NCI-H1092 treated with DMSO at 0.1 percent for 48 hours (cell line): ENCODE data around the gene UQCRH.
"Not testable (repeated sequence)": the region's sequence is repeated elsewhere in the genome, so short reads cannot be mapped to it uniquely, and the experiment has no call there.

Source experiments
- DNase-seq: peaks from one replicate; lab custom pipeline; 2025; lab: John Stamatoyannopoulos, UW

UQCRH gene

DNA sequence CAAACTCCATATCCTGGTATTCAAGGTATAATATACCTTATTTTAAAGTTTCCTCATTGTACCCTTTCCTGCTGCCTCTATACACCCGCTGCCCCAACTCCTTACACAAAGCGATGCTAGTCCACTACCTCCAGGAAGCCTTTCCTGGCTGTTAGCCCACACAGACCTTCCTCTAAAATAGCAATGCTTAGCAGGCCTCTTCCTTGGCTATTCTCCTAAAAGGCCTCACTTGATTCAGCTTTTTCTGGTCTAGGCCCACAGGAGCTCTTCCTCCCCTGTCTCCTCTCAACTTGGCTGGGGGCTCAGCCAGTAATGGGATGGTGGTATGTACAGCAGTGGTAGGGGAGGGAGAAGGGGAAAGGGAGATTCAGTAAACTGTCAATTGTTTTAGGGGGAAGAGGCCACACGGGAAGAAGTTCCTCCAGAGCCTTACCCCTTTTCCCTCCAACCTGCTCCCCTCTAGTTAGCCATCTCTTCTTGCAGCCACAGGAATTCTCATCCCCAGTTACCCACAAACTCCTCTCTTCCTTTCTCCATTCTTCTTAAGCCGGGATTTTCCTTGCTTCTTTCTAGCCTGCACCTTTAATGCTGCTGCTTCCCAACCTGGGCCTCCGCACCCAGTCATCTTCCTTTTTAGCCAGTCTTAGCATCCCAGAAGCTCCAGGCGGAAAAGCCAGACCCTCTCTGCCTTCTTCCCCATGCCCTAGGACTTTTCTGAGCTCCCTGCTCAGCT, 2.7 kb upstream of the UQCRH start:
- no peak for DNase-seq

DNA sequence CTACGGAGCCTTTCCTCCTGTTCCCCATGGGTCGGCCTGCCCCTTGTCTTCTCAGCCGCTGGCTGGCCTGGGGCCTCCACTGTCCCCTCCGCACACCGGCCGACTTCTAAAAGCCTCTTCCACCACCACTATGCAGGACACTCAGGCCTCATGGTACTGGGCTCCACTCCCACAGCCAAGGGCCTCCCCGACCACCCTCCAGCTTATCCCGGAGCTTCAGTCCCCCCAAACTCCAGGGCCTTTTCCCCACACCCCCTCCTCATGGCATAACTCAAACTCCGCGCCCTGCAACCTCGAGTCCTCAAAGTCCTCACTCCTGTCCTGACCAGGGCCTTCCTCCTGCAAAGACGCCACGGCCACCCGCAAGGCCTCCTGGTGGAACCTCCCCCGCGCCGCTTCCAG, 2.1 kb upstream of the UQCRH start:
- no peak for DNase-seq

DNA sequence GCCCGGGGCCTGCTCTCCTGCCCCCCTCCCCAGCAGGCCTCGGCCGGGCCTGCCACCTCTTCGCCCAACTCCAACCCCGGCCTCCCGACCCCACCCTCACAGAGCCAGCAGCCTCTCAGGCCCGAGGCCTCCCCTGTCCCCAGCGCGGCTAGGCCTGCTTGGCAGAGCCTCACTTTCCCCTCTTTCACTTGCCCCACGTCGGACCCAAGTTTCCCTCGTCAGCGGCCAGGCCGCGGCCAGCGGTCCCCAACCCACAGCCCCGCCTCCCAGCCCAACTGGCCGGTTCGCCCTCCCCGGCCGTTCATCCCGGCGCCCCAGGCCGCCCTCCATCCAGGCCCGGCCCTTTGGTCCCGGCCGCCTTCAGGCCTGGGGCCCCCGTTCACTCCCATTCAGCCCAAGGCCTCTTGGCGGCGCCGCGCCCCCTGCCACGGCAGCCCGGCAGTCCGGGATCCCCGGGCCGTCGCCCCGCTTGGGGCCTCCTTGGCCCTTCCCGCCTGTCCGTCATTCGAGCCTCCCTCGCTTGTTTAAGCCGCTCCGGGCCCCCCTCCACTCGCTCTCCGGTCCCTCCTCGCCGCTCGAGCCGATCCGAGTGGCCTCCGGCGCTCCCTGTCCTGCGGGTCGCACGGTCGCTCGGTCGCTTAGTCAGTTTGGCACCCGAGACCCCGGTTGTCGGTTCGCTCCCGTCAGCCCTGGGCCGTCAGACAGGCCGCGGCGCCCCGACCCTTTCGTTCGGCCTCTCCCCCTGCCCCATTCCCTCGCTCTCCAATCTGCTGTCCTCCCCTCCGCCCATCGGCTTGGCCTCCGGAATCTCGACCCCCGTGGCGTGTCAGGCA, 1.5 kb upstream of the UQCRH start:
- DNase-seq, result no peak

DNA sequence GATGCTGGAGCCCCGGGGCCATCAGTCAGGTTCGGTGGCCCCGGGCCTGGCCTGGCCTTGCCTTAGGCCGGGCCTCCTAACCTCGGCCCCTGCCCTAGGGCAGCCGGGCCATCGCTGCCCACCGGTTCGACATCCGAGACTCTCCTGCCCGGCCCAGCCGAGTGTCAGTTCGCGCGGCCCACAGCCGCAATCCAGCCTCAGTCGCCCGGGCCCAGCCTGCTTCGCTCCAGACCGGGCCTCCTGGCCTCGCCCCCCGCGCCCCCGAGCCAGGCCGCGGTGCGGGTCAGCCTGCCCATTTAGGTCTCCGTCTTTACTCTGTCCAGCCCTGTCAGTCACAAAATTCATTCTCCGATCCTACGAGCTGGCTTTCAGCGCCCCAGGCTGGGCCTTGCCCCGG, 859 bp upstream of the UQCRH start:
- DNase-seq, result no peak

DNA sequence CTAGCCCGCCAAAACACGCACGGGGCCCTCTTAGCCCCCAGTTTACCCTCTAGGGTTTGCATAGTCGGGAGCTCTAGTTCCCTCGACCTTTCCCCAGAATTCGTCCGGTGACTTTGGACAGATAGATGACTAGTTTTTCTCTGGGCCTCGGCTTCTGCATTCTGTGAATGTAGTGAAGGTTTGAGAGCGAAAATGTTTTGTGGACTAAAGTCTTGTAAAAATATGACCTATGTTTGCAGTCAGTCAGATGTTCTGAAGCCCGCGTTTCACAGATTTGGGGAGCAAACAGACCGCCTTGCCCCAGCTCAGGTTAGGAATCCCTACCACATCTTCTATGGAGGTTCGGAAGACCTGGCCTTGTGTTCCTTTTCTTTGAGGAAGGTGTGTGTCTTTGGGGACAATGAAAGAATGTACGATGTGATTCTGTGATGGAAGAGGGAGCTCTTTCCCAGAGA, 401 bp downstream of the UQCRH start:
- no peak for DNase-seq

DNA sequence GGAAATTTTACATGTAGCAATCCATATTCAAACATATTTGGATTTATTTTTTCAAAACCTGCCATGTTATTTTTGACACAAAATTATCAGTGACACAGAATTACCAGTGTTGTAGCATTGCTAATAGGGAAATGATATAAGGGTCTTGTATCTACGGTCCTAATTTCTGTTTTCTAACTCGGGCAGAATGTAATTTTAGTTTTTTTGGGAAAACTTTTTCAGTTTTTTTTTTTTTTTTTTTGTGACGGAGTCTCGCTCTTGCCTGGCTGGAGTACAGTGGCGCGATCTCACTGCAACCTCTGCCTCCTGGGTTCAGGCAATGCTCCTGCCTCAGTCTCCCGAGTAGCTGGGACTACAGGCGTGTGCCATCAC, 2.6 kb downstream of the UQCRH start:
- DNase-seq, result no peak

DNA sequence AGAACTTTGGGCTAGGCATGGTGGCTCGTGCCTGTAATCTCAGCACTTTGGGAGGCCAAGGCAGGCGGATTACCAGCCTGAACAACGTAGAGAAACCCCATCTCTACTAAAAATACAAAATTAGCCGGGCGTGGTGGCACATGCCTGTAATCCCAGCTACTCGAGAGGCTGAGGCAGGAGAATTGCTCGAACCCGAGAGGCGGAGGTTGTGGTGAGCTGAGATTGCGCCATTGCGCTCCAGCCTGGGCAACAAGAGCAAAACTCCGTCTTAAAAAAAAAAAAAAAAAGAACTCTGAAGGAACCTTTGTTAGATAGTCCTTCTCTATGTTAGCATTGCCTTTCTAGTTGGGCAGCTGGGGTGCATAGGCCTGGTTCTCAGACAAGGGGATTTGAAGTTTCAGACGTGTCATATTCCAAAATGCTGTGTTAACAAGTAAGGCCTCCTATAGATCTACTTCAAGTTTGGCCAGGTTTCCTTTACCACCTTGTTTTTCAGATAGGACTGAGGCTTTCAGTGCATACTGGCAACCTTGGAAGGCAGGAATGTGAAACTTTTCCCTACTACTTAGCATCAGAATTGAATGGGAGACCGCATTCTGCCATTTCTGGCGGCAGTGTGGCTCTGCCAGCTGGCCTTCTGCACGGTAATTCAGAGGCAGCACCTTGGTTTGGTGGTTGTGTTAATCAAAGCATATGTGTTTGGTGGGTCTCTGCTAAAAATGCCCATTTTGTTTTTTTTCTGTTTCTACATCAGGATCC, 6.1 kb downstream of the UQCRH start:
- DNase-seq, result no peak

DNA sequence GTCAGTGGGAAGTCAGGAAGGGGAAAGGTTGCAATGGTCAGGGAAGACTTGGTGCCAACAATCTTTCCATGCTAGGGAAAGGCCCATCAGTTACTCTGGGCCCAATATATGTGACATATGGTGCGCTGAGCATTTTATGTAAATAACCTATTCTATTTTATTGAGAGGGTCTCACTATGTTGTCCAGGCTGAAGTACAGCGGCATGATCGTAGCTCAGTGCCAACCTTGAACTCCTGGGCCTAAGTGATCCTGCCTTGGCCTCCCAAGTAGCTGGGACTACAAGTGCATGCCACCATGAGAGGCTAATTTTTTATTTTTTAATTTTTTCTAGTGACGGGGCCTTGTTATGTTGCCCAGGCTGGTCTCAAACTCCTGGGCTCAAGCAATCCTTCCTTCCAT, 6.8 kb downstream of the UQCRH start:
- DNase-seq, result no peak

DNA sequence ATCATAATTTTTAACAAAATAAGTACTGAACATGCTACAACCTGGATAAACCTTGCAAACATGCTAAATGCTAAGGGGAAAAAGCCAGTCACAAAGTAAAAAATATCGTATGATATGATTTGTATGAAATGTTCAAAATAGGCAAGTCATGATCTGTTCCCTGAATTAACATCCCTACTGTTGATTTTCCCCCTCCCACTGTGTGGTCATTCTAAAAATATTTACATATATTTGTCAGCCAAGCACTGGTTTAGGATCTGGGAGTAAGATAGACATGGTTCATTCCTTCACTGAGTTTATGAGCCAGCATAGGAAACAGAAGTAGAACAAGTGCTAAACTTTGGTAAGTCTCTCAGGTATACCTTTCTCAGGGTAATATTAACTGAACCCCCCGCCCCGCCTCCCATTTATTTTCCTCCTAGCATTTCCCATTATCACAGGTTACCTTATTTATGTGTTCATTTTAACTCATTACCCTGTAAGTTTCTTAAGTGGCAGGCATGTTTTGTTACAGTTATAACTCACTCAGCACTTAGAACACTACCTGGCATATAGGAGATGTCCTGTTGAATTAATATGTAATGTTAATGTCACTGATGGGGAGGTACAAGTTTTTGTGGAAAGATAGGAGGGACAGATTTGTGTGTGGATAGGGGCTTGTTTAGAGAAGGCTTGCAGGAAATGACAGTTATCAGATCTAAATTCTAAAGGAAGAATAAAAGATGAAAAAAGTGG, 12.3 kb downstream of the UQCRH start:
- no peak for DNase-seq

DNA sequence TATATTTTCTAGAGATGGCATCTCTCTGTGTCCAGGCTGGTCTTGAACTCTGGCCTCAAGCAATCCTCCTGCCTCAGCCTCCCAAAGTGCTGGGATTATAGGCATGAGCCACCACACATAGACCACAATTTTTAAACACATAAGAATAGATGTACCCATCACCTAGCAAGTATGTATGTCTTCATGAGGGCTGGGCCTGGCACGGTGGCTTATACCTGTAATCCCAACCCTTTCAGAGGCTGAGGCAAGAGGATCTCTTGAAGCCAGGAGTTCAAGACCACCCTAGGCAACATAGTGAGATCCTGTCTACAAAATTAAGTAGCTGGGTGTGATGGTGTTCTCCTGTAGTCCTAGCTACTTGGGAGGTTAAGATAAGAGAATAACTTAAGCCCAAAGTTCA, 13.8 kb downstream of the UQCRH start:
- no peak for DNase-seq

DNA sequence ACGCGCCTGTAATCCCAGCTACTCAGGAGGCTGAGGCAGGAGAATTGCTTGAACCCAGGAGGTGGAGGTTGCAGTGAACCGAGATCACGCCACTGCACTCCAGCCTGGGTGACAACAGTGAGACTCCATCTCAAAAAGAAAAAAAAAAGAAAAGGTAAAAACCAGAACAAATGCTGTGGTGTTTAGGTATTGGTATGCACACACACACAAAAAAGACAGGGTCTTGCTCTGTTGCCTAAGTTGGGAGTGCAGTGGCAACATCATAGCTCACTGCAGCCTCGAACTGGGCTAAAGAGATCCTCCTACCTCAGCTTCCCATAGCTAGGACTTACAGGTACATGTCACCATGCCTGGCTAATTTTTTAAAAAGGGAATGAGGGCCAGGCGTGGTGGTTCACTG, 15.8 kb downstream of the UQCRH start:
- not testable (repeated sequence) for DNase-seq

DNA sequence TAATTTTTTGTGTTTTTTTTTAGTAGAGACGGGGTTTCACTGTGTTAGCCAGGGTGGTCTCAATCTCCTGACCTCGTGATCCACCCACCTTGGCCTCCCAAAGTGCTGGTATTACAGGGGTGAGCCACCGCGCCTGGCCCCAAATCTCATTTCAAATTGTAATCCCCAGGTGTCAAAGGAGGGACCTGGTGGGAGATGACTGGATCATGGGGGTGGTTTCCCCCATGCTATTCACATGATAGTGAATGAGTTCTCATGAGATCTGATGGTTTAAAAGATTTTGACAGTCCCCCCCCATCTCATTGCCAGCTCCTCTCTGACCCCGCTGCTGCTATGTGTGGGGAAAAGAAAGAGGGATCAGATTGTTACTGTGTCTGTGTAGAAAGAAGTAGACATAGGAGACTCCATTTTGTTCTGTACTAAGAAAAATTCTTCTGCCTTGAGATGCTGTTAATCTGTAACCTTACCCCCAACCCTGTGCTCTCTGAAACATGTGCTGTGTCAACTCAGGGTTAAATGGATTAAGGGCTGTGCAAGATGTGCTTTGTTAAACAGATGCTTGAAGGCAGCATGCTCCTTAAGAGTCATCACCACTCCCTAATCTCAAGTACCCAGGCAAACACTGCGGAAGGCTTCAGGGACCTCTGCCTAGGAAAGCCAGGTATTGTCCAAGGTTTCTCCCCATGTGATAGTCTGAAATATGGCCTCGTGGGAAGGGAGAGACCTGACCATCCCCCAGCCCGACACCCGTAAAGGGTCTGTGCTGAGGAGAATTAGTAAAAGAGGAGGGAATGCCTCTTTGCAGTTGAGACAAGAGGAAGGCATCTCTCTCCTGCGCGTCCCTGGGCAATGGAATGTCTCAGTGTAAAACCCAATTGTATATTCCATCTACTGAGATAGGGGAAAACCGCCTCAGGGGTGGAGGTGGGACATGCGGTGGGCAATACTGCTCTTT, 16.7 kb downstream of the UQCRH start:
- DNase-seq, result not testable (repeated sequence)

DNA sequence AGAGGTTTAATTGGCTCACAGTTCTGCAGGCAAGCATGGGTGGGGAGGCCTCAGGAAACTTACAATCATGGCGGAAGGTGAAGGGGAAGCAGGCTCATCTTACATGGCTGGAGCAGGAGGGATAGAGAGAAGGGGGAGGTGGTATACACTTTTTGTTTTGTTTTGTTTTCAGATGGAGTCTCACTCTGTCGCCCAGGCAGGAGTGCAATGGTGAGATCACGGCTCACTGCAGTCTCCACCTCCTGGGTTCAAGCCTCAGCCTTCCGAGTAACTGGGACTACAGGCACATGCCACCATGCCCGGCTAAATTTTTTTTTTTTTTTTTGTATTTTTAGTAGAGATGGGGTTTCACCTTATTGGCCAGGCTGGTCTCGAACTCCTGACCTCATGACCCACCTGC, 18.7 kb downstream of the UQCRH start:
- not testable (repeated sequence) for DNase-seq

DNA sequence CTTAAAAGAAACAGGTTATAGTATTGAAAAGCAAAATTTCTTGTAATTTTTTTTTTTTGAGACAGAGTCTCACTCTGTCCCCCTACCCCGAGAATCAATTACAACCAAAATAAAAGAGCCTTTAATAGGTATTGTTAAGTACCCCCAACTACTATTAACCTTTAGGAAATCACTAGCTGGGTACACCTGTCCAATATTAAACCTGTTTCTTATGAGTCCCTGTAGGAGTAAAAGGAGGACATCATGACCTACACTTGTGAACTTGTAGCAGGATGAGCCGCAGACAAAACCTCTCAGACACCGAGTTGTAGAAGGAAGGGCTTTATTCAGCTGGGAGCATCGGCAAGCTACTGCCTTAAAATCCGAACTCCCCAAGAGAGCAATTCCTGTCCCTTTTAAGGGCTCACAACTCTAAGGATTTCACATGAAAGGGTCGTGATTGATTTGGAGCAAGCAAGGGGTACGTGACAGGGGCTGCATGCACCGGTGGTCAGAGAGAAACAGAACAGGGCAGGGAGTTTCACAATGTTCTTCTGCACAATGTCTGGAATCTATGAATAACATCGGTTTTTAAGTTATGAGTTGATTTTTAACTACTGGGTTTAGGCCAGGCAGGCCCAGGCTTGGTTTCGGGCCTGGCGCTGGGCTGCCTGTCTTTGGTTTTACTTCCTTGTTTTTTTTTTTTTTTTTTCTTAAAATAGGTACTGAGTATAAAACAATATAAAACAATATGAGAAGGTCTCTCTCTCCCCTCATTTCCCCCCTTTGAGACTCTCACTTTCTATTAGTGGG, 22.0 kb downstream of the UQCRH start:
- not testable (repeated sequence) for DNase-seq

DNA sequence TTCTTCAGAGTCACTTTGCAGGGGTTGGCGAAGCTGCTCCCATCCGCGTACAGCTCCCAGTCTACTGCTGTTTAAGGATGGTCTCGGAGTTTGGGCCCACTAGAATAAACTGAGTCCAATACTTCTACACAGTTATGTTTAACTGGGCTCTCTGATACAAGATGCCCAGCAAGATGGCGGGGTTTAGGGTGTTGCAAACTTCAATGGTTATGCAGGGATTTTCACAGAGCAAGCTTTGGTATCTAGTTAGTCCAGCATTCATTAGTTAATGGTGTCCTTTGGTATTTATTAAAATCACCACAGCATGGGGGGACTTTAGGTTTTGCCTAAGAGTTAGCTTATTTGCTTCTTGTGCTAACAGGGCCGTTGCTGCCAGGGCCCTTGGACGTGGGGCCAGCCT, 24.7 kb downstream of the UQCRH start:
- DNase-seq, result not testable (repeated sequence)

DNA sequence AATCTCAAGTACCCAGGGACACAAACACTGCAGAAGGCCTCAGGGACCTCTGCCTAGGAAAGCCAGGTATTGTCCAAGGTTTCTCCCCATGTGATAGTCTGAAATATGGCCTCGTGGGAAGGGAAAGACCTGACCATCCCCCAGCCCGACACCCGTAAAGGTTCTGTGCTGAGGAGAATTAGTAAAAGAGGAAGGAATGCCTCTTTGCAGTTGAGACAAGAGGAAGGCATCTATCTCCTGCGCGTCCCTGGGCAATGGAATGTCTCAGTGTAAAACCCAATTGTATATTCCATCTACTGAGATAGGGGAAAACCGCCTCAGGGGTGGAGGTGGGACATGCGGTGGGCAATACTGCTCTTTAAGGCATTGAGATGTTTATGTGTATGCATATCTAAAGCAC, 26.3 kb downstream of the UQCRH start:
- not testable (repeated sequence) for DNase-seq

DNA sequence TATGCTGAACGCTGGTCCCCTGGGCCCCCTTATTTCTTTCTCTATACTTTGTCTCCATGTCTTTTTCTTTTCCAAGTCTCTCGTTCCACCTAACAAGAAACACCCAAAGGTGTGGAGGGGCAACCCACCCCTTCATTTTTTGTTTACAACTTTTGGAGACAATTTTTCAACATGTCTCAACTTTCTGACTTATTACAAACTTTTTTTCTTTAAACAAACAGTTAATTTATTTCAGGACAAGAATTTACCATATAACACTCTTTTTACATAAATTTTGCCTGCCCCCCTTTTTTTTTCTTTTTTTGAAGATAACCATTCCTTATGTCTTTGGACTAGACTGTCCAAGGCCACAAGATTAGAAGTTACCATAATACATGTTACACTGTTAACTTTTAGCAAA, 26.9 kb downstream of the UQCRH start:
- not testable (repeated sequence) for DNase-seq

DNA sequence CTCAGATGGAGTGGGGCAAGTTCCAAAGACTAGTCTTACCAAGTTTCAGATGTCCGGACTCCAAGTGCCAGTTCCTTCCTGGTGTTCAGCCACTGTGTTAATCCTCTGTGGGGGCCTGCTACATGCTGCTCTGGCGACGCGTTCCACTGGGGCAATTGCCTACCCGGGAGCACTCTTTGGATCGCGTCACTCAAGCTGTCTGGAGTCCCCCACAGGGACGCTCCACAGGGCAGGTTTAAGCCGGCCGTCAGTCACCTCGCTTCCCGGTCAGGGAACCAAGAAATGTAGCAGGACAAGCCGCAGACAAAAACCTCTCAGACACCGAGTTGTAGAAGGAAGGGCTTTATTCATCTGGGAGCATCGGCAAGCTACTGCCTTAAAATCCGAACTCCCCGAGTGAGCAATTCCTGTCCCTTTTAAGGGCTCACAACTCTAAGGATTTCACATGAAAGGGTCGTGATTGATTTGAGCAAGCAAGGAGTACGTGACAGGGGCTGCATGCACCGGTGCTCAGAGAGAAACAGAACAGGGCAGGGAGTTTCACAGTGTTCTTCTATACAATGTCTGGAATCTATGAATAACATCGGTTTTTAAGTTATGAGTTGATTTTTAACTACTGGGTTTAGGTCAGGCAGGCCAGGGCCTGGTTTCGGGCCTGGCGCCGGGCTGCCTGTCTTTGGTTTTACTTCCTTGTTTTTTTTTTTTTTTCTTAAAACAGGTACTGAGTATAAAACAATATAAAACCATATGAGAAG, 28.5 kb downstream of the UQCRH start:
- DNase-seq, result not testable (repeated sequence)
